ENCODE data around the gene IDE.
"Not testable (repeated sequence)": the region's sequence is repeated elsewhere in the genome, so short reads cannot be mapped to it uniquely, and the experiment has no call there.

The IDE gene

GRCh38 chr10:92464364-92464763 is 109.5 kb downstream of the IDE start:
- no peak overlapping the region for H2AFZ ChIP-seq (ENCODE audit: low read length)
- no peaks in the 10 kb centered on the region for H3K27me3 ChIP-seq (replicated peaks; ENCODE audit: insufficient read depth, low read length)
- H3F3A ChIP-seq (ENCODE audit: insufficient read depth, low read length): peaks cover 8% of the 10 kb centered on the region
- TF ChIP-seq EZH2phosphoT487 (IDR thresholded peaks at IDR 0.05; ENCODE audit: low read length) (no peak), EZH2 (optimal IDR thresholded peaks at IDR 0.05; ENCODE audit: low read depth, low read length) (no peak), CTCF (IDR thresholded peaks at IDR 0.05; ENCODE audit: low read length) (no peak)
- no peaks in the 10 kb centered on the region for H3K9me3 ChIP-seq (replicated peaks; ENCODE audit: insufficient read depth, low read length)
- no peak overlapping the region for H3K4me3 ChIP-seq (ENCODE audit: low read length)
- H3K27ac ChIP-seq (ENCODE audit: low read length): no peak overlapping the region
- no peaks in the 10 kb centered on the region for H3K79me2 ChIP-seq (ENCODE audit: low read length)
- H3K36me3 ChIP-seq (replicated peaks; ENCODE audit: insufficient read depth, low read length): peaks cover 12% of the 10 kb centered on the region
- H3K4me2 ChIP-seq (ENCODE audit: low read depth, low read length): no peak overlapping the region
- H3K9ac ChIP-seq (ENCODE audit: low read length): no peak overlapping the region
- H4K20me1 ChIP-seq (ENCODE audit: insufficient read depth, low read length): no peaks in the 10 kb centered on the region
- H3K9me2 ChIP-seq (replicated peaks; ENCODE audit: insufficient read depth, low read length): no peaks in the 10 kb centered on the region
- H3K4me1 ChIP-seq (ENCODE audit: low read length): peaks cover 13% of the 10 kb centered on the region
- no peak for DNase-seq

GRCh38 chr10:92463582-92463981 is 110.3 kb downstream of the IDE start:
- H4K20me1 ChIP-seq (ENCODE audit: insufficient read depth, low read length): no peaks in the 10 kb centered on the region
- TF ChIP-seq EZH2 (optimal IDR thresholded peaks at IDR 0.05; ENCODE audit: low read depth, low read length): no peak
- peaks cover 8% of the 10 kb centered on the region for H3F3A ChIP-seq (ENCODE audit: insufficient read depth, low read length)
- H3K27me3 ChIP-seq (replicated peaks; ENCODE audit: insufficient read depth, low read length): no peaks in the 10 kb centered on the region
- no peak for DNase-seq
- no peaks in the 10 kb centered on the region for H3K9me2 ChIP-seq (replicated peaks; ENCODE audit: insufficient read depth, low read length)
- H3K36me3 ChIP-seq (replicated peaks; ENCODE audit: insufficient read depth, low read length): peaks cover 12% of the 10 kb centered on the region
- H3K9me3 ChIP-seq (replicated peaks; ENCODE audit: insufficient read depth, low read length): no peaks in the 10 kb centered on the region
- no peak overlapping the region for H3K4me3 ChIP-seq (ENCODE audit: low read length)
- H2AFZ ChIP-seq (ENCODE audit: low read length): no peak overlapping the region
- no peak overlapping the region for H3K4me2 ChIP-seq (ENCODE audit: low read depth, low read length)
- peaks cover 13% of the 10 kb centered on the region for H3K4me1 ChIP-seq (ENCODE audit: low read length)
- no peak overlapping the region for H3K9ac ChIP-seq (ENCODE audit: low read length)
- H3K27ac ChIP-seq (ENCODE audit: low read length): no peak overlapping the region
- no peaks in the 10 kb centered on the region for H3K79me2 ChIP-seq (ENCODE audit: low read length)

GRCh38 chr10:92454955-92455354 is 118.9 kb downstream of the IDE start:
- Histone ChIP-seq H3F3A (ENCODE audit: insufficient read depth, low read length) (peaks cover 28% of the 10 kb centered on the region), H3K4me1 (ENCODE audit: low read length) (peaks cover 32% of the 10 kb centered on the region), H3K27ac (ENCODE audit: low read length) (peak overlapping the region; percentile 72)
- not testable (repeated sequence) for H2AFZ ChIP-seq (ENCODE audit: low read length); H3K79me2 ChIP-seq (ENCODE audit: low read length); H3K27me3 ChIP-seq (replicated peaks; ENCODE audit: insufficient read depth, low read length); H3K36me3 ChIP-seq (replicated peaks; ENCODE audit: insufficient read depth, low read length); H4K20me1 ChIP-seq (ENCODE audit: insufficient read depth, low read length); H3K4me3 ChIP-seq (ENCODE audit: low read length); H3K4me2 ChIP-seq (ENCODE audit: low read depth, low read length); H3K9me3 ChIP-seq (replicated peaks; ENCODE audit: insufficient read depth, low read length); H3K9me2 ChIP-seq (replicated peaks; ENCODE audit: insufficient read depth, low read length); H3K9ac ChIP-seq (ENCODE audit: low read length)
- DNase-seq: peak; percentile 65

- TF ChIP-seq EZH2phosphoT487 (IDR thresholded peaks at IDR 0.05; ENCODE audit: low read length): no peak
- no peak for TF ChIP-seq EZH2 (optimal IDR thresholded peaks at IDR 0.05; ENCODE audit: low read depth, low read length)
- TF ChIP-seq CTCF (IDR thresholded peaks at IDR 0.05; ENCODE audit: low read length): no peak
These were observed 121.6 kb downstream of the IDE start for GRCh38 chr10:92452313-92452712.

More at GRCh38 chr10:92452313-92452712, 121.6 kb downstream of the IDE start:
- H3K79me2 ChIP-seq (ENCODE audit: low read length): no peaks in the 10 kb centered on the region
- peaks cover 27% of the 10 kb centered on the region for H3F3A ChIP-seq (ENCODE audit: insufficient read depth, low read length)
- H3K9me2 ChIP-seq (replicated peaks; ENCODE audit: insufficient read depth, low read length): no peaks in the 10 kb centered on the region
- H3K9ac ChIP-seq (ENCODE audit: low read length): no peak overlapping the region
- H4K20me1 ChIP-seq (ENCODE audit: insufficient read depth, low read length): no peaks in the 10 kb centered on the region
- H3K27me3 ChIP-seq (replicated peaks; ENCODE audit: insufficient read depth, low read length): no peaks in the 10 kb centered on the region
- H3K9me3 ChIP-seq (replicated peaks; ENCODE audit: insufficient read depth, low read length): no peaks in the 10 kb centered on the region
- no peak overlapping the region for H3K27ac ChIP-seq (ENCODE audit: low read length)
- no peak overlapping the region for H3K4me3 ChIP-seq (ENCODE audit: low read length)
- H2AFZ ChIP-seq (ENCODE audit: low read length): no peak overlapping the region
- no peak for DNase-seq
- no peaks in the 10 kb centered on the region; the same call in 1 of the 2 replicates for H3K36me3 ChIP-seq (replicated peaks; ENCODE audit: insufficient read depth, low read length)
- peaks cover 30% of the 10 kb centered on the region for H3K4me1 ChIP-seq (ENCODE audit: low read length)
- H3K4me2 ChIP-seq (ENCODE audit: low read depth, low read length): no peak overlapping the region
